T-helper 1 cell treated with Interleukin-12 subunit alpha and Interleukin-12 subunit beta and Interleukin-4 antibody, amounts not matched to agents 30 ng/mL and 1 ng/mL, for 36 hours (primary cell): ENCODE measurements around the gene TMEM79. TPM values are rescaled to one million over a fixed set of nuclear protein-coding genes. Genes with fewer than 3 reads are reported as not detected.

Experiments used
- intact Hi-C: fragments of 100-400 bp; cut with micrococcal nuclease; formaldehyde crosslinking; loops from one replicate; pipeline ENCODE4 v1.15.1; 2024
- total RNA-seq: library from RNA; stranded (reverse); gene quantifications from 2 replicates; pipeline ENCODE4 v1.2.3, GENCODE V29; 2022

TMEM79 gene, protein sequence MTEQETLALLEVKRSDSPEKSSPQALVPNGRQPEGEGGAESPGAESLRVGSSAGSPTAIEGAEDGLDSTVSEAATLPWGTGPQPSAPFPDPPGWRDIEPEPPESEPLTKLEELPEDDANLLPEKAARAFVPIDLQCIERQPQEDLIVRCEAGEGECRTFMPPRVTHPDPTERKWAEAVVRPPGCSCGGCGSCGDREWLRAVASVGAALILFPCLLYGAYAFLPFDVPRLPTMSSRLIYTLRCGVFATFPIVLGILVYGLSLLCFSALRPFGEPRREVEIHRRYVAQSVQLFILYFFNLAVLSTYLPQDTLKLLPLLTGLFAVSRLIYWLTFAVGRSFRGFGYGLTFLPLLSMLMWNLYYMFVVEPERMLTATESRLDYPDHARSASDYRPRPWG
- total RNA-seq: 8.4 and 8.5 TPM in 2 replicates

DNA sequence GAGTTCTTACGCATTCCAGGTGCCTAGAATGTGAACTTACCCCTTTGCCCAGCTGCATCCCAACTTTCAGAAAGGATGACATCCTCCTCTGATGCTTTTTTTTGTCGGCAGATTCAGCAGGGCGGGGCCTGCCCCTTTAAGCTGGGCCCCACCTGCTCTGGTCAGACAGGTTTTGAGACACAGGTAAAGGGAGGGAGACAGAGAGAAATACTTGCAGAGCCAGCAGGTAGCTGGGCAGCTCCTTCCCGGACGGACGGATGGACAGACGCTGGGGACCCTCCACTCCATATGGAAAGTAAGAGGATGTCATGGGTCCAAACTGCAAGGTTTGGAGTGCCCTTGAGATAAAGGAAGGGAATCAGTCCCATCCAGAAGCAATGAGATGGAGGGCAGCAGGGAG lies at the start of gene TMEM79:
Gene TMEM79 (plus strand): TSS at position 214 of the 400 bp plus-strand sequence. CDS start 902 bp downstream, outside the sequence.
- intact Hi-C loops: loop anchor here (5.0 kb wide), 3 partner anchors 372 to 1012 kb away; partner anchors contain the start of genes CLK2 and RIT1

DNA sequence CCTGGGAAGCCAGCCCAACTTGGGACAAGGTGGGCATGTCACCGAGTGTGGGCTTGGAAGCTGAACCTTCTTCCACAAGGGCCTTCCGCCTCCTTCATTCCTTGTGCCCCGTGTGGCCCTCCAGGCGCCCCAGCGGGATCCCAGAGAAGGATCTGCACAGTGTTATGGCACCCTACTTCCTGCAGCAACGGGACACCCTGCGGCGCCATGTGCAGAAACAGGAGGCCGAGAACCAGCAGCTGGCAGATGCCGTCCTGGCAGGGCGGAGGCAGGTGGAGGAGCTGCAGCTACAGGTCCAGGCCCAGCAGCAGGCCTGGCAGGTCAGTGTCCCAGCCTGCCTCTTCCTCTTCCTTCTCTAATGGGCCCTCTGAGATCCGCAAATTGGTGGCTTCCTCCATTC lies 48.0 kb upstream of the TMEM79 start:
- intact Hi-C loops: no loop called here

DNA sequence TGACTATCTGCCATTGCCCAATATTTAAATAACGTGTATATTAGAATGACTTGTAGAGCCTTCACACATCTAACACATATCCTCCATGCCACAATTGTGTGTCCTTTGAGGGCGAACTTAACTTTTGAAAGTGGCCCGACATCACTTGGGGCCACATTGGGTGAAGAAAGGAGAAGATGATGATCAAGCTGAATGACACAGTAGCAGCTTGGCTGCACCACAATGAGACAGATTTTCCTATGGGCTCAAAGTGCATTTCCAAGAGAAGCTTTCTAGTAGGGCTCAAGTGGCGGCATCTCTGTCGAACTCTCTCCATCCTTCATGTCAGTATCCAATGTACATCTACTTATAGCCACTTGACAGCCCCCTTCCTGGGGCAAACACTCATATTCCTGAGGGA lies 45.9 kb upstream of the TMEM79 start:
- intact Hi-C loops: no loop called here

DNA sequence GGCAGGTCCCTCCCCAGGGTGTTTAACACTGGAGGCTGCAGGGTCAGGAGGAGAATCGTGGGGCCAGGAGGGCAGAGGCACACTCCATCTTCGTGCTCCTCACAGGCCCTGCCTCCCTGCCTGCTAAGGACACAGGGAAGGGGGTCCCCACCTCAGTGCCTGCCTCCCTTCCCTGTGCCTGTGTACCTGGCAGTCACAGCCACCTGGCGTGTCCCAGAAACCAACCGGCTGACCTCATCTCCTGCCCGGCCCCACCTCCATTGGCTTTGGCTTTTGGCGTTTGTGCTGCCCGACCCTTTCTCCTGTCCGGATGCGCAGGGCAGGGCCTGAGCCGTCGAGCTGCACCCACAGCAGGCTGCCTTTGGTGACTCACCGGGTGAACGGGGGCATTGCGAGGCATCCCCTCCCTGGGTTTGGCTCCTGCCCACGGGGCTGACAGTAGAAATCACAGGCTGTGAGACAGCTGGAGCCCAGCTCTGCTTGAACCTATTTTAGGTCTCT lies 42.8 kb upstream of the TMEM79 start:
- intact Hi-C loops: no loop called here

DNA sequence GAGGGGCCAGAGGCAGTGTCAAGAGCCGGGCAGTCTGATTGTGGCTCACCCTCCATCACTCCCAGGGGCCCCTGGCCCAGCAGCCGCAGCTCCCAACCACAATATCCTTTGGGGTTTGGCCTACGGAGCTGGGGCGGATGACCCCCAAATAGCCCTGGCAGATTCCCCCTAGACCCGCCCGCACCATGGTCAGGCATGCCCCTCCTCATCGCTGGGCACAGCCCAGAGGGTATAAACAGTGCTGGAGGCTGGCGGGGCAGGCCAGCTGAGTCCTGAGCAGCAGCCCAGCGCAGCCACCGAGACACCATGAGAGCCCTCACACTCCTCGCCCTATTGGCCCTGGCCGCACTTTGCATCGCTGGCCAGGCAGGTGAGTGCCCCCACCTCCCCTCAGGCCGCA lies 42.2 kb upstream of the TMEM79 start, which contains the start of gene BGLAP:
Gene BGLAP (plus strand): TSS at position 259 of the 400 bp plus-strand sequence. CDS start 48 bp downstream, at position 307.
- intact Hi-C loops: no loop called here

DNA sequence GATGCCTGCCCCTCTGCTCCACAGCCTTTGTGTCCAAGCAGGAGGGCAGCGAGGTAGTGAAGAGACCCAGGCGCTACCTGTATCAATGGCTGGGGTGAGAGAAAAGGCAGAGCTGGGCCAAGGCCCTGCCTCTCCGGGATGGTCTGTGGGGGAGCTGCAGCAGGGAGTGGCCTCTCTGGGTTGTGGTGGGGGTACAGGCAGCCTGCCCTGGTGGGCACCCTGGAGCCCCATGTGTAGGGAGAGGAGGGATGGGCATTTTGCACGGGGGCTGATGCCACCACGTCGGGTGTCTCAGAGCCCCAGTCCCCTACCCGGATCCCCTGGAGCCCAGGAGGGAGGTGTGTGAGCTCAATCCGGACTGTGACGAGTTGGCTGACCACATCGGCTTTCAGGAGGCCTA lies 41.4 kb upstream of the TMEM79 start:
- intact Hi-C loops: no loop called here

DNA sequence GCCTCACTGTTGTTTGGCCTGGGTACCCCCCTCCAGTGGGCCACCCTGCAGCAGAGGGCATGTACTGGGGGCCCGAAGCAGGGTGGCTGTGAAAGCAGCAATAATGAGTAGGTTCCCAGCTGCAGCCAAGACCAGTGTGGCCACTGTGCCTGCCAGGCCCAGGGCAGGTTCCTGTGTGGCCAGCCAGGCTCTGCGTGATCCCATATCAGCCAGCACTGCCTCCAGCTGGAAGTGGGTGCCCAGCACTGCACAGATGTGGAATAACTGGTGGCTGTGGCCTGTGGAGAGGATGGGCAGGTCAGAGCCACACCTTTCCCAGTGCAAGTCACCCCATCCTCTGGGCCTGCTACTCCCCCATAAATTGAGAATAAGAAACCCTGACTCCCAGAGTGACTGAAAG lies 40.0 kb upstream of the TMEM79 start:
- intact Hi-C loops: no loop called here

DNA sequence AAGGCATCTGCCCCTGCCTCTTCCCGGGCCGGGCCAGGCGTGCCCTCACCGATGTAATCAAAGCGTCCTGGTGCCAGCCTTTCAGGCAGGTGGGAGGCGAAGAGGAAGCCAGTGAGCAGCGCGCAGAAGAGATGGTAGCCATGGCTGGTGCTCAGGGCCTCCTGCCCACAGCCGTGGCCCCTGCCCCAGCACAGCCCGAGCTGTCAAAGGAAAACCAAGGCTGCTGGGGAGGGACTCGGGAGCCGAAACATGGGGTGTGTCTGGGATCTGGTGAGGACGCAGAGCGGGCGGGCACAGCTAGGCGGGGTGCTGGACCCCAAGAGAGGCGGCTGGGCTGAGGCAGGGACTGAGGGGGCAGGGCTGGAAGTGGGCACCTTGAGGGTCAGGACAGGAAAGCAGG lies 39.4 kb upstream of the TMEM79 start:
- intact Hi-C loops: no loop called here

DNA sequence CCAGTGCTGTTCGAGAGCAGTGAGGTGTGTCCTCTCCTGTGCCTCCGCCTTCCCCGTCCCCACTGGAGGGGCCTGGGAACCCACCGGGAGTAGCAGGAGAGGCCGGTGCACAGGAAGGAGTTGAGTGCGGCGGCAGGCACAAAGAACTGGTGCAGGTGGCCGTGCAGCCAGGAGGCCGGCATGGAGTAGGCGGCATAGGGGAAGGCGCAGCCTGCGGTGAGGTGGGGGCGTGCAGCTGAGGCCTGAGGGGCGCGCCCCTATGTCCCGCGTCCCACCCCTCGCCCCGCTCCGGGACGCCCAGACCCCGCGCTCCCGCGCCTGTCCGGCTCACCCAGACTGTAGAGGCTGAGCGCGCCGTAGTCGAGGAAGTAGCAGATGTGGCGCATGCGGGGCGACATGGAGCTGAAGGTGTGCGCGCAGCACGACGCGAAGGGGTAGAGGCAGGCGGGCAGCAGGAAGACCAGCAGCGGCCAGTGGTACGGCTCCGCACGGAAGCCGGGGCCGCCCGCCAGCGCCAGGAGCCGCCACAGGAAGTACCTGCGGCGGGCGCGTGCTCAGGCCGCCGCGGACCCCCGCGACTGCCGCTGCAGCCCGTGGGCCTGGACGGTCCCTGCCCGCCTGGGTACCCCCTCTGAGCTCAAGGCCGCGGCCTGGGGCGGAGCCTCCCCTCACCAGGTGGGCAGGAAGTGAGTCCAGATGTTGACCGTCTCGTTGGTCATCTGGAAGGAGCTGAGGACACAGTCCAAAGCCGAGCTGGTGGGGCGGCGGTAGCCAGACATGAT lies 38.5 kb upstream of the TMEM79 start:
- intact Hi-C loops: no loop called here

DNA sequence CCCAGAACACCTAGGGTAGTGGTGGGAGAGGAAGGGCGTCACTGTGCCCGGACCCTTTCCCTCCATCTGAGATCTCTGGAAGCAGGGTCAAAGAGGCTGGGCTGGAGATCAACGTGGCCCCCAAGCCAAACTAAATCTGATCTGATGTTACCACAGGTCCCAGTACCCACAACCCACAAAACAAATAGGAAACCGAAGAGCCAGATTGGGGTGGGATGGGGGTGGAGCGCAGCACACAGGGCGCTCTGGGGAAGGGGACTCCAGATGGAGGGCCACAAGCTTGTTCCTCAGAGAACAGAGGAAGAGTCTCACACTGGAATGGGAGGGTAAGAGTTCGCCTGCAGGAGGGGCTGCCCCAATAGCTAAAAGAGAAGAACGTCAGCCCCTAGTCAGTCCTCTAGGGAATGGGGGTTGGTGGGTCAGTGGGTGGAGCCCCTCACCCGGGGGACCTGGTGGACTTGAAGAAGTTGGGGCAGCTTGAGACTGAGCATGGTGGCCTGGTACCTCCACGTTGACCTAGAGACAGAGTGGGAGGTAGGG lies 37.8 kb upstream of the TMEM79 start:
- intact Hi-C loops: no loop called here

DNA sequence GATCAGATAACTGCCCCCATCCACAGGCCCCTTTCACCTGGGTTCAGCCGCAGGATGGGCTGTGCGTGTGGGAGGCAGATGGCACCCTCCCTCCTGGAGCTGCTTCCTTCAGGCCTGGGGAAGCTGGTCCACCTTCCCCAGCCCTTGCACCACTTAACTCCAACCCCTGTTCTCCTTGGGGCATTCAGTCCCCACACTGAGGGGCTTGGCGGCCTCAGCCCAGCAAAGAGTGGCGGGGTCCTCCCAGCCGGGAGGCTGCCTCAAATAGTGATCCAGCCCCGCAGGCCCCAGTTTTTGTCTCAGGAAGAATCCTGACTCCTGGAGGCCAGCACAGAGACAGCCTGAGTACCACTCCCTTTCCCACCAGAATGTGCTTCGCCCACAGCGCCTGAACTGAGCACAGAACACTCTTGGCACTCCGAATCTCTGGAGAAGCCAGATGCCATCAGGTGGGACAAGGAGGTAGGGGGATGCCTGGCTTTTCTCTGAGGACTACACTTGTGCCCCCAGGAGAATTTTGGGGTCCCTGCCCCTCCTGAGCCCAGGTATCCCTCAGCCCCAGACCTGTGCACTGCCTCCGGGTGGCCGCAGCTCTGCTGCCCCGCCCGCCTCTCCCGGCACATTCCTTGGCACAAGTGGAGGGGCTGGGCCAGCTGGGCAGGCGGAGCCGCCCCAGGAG lies 37.2 kb upstream of the TMEM79 start:
- intact Hi-C loops: no loop called here

DNA sequence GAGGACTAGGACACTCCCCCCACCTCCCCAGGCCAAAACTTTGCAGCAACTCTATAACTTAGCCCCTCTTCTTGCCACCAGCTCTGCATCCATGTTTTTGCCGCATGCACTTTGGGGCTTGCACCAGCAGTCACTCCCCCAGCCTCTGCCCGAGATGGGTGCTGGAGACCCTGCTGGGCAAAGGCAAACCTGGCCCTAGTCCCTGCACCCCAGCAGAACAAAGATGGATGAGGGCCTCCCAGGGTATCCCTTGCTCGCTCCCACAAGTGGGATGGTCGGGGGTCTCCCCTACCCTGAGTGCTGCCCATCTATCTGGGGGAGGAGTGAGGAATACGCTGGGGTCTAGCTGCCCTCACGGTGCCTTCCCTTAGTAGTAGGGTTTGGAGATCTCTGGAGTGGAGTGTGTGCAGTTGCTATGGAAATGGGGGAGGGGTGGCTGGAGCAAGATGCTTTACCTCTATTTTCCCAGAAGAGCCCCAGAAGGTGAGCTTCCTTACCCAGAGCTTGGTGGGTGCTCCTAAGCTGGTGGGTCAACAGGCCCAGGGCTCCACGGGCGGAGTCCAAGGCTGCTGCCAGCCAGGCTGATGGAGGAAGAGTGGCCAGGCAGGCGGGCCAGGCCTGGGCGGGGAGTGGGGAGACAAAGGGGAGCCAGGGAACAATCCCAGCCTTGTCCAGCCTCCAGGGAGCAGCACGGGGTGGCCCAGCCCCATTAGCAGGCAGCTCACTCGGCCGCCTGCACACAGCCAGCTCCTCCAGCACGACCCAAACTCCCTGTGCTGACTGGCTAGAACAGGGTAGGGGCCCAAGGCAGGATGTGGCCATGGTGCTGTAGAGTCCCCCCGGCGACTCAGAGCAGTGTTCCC lies 36.4 kb upstream of the TMEM79 start, which contains the start of gene PAQR6:
Gene PAQR6 (minus strand): TSS at position 597 of the 863 bp plus-strand sequence. CDS start 1,325 bp downstream, outside the sequence.
- intact Hi-C loops: no loop called here

DNA sequence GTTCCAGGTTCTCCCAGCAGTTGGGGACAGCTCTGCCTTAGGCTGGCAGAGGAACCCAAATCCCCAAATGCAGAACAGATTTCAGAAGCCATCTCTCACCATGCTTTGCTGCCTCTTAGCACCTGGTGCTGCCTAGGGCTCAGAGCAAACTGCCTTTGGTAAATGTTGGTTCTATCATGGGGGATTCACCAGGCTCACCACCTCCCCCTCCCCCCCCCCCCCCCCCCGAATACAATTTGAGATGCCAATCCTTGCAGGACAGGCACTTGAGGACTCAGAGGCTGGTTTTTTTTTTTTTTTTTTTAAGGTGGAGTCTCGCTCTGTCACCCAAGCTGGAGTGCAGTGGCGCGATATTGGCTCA lies 35.8 kb upstream of the TMEM79 start:
- intact Hi-C loops: no loop called here

DNA sequence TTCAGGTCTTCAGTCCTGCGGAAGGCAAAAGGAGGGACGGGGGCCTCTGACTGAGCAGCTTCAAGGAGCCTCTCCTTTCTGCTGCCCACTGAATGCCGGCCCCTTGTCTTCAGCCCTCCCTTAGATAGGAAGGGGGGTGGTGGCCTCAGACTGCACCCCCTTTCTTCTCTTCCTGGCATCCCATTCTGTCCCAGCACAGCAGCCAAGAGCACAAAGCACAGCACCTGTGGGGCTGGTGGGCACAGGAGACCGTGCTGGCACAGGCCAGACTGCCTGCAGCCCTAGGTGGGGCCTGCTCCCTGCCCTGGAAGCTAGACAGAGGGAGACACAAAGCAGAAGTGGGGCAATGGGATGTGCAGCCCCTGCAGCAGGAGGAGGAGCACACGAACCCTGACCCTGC lies 34.5 kb upstream of the TMEM79 start:
- intact Hi-C loops: no loop called here

DNA sequence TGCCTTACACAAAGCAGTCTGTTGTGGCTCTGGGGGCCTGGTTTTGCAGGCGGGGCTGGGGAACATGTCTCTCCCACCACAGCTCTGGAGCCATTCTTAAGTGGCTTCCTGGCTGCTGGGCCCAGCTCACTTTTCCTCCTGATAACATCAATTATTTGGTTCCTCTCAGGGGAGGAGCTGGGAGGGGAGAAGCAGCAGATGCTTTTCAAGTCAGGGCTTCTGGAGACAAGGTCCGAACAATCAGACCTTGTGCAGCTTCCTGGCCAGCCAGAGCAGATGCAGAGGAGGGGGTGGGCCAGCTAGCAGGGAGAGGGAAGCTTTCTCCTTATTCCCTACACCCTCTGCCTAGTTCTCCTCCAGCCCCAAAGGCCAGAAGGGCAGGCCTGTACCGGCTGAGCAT lies 32.6 kb upstream of the TMEM79 start:
- intact Hi-C loops: no loop called here

DNA sequence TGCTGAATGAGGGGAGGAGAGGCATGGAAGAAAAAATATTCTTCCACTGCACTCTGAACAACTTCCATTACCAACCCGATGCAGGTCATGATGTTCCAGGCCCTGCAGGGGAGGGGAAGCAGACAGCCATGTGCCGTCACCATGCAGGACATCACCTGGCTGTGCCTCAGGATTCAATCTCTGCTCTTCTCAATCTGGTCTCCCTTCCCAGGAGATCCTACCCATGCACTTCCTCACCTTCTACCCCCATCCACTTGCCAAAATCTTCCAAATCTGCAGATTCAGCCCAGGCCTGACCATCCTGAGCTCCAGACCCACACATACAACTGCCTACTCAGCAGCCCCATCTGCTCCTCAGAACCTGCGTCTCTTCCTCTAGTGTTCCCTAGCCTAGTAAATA lies 30.5 kb upstream of the TMEM79 start:
- intact Hi-C loops: no loop called here

DNA sequence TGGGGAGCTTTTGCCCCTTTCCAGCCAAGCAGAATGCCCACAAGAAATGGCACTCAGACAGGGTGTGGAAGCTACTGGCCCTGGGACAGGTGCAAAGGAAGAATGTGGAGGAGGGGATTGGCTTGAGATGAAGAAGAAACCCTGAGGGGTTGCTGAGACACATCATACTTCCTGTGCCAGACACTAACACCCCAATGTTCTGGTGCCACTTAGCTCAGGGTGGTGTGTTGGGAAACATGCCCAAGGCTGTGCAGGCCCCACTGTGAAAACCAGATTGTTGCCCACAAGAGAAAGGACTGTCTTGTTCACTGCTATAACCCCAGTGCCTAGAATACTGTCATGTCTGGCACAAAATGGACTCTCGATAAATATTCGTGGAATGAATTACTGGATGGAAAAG lies 26.4 kb upstream of the TMEM79 start:
- intact Hi-C loops: no loop called here

DNA sequence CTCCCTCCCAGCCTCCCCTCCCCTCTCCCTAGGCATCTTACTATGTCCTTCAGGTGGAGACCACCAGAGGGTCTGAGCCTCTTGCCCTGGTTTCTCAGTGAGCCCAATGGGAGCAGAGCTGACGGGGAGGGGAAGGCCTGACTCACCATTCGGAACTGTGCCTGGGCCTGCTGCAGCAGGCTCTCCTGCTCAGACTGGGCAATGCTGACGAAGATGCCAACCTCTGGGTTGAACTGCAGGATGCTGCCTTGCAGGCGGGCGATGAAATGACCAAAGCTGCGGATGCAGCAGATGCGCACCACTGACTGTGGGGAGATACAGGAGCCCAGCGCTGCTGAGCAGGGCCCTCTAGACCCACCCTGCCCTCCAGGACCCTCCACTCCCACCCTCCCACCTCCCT lies 25.3 kb upstream of the TMEM79 start:
- intact Hi-C loops: no loop called here

DNA sequence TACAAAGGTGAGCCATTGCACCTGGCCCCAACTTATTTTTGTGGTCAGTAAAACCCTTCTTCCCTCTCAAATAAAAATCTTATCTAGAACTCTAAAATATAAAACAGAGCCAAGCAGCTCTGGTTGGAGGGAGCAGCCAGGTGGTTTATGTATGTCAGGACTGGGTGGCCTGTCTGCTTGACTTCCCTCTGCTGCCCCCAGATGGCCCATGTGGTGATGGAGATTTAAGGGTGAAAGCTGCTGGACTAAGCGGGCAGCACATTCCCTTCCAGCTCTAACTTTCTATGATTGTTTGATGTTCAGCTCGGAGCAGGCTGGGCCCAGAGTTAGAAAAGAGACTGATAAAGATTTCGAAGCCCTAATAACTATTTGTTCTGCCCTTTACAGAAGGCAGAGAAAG lies 24.3 kb upstream of the TMEM79 start:
- intact Hi-C loops: no loop called here

DNA sequence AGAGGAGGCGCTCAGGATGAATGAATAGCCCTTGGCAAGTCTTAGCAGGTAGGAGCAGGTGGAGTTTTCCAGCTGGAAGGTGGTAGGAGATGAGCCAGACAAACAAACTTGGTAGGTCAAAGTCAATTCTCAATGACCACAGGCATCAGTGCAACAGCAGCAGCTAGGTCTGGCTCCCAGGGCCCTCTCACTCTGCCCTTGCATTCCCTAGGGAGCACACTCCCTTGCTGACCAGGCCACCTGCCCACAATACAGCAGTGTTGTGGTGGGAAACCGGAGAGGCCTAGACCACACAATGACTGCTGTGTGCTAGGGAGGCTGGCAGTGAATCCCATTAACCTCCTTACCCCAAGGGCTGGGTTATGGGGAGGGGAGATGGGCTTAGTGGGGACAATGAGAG lies 23.2 kb upstream of the TMEM79 start:
- intact Hi-C loops: no loop called here
